Measurements from ENCODE around the gene AMPD2. TPM values are rescaled to one million over a fixed set of nuclear protein-coding genes. Genes with fewer than 3 reads are reported as not detected.

The AMPD2 gene
- total RNA-seq, 5 donors from 2014 or later (not counting 1 experiment from before 2014, with no cell fraction given), result 90.2 to 285 (median 100) TPM

- no peaks in the 10 kb centered on the region for H3K27me3 ChIP-seq (replicated peaks in 1 of 2; ENCODE audit: control insufficient read depth in 2 of 2, extremely low read depth in 1 of 2, insufficient read depth in 2 of 2, low read length in 1 of 2)
- peaks cover 22% of the 10 kb centered on the region for H3K36me3 Mint-ChIP-seq
- H3K4me3 ChIP-seq (ENCODE audit: control insufficient read depth in 1 of 2, extremely low read depth in 1 of 2, low read length in 1 of 2), result peak overlapping the region; percentile 5 to 46
- peak overlapping the region; percentile 90 to 96 for H3K27ac Mint-ChIP-seq
- ATAC-seq (replicated peaks in 1 of 4), result no peak
- no peak for DNase-seq
- peak overlapping the region; percentile 34 to 96 (median 57) for H3K4me3 Mint-ChIP-seq
- ChIA-PET CTCF (interaction anchor here (0.6 to 2.6 kb wide), 3 partner anchors 16 to 133 kb away, joined by 3 to 7 read pairs (median 6); no protein-coding TSS in a partner anchor), POLR2A (interaction anchor here in 1 of 2 donors (1.0 kb wide), 1 partner anchor 32 kb away, joined by 3 read pairs; no protein-coding TSS in a partner anchor)
- peaks cover 24 to 27% of the 10 kb centered on the region in 2 donors for H3K36me3 ChIP-seq (ENCODE audit: control insufficient read depth in 2 of 2, extremely low read depth in 1 of 2, insufficient read depth in 1 of 2, low read length in 1 of 2)
- peaks cover 49 to 69% (median 56%) of the 10 kb centered on the region in 3 donors for H3K4me1 Mint-ChIP-seq
- 64% methylated on average over 9 of the region's 11 CpGs for WGBS (ENCODE audit: insufficient coverage)
- H3K4me1 ChIP-seq (ENCODE audit: control insufficient read depth in 1 of 2, extremely low read depth in 1 of 2, insufficient read depth in 2 of 2, low read length in 2 of 2), result peaks cover 31 to 56% of the 10 kb centered on the region in 2 experiments
- H3K9me3 ChIP-seq, result no peaks in the 10 kb centered on the region
- peak overlapping the region; percentile 55 for H3K27ac ChIP-seq (ENCODE audit: low read length)
- no peaks in the 10 kb centered on the region for H3K9me3 Mint-ChIP-seq
- no peaks in the 10 kb centered on the region for H3K27me3 Mint-ChIP-seq
Measured at GRCh38 chr1:109623601-109624161, 4.0 kb downstream of the AMPD2 start.

GRCh38 chr1:109624201-109625010, 4.8 kb downstream of the AMPD2 start:
- H3K9me3 Mint-ChIP-seq, result no peaks in the 10 kb centered on the region
- Histone ChIP-seq H3K36me3 (ENCODE audit: control insufficient read depth in 2 of 2, extremely low read depth in 1 of 2, insufficient read depth in 1 of 2, low read length in 1 of 2) (peaks cover 29 to 34% of the 10 kb centered on the region in 2 donors), H3K4me1 (ENCODE audit: control insufficient read depth in 1 of 2, extremely low read depth in 1 of 2, insufficient read depth in 2 of 2, low read length in 2 of 2) (peaks cover 26 to 53% of the 10 kb centered on the region in 2 experiments), H3K27ac (ENCODE audit: low read length) (peak overlapping the region; percentile 55), H3K27me3 (replicated peaks in 1 of 2; ENCODE audit: control insufficient read depth in 2 of 2, extremely low read depth in 1 of 2, insufficient read depth in 2 of 2, low read length in 1 of 2) (no peaks in the 10 kb centered on the region), H3K4me3 (ENCODE audit: control insufficient read depth in 1 of 2, extremely low read depth in 1 of 2, low read length in 1 of 2) (peak overlapping the region; percentile 5 to 46), H3K9me3 (no peaks in the 10 kb centered on the region)
- DNase-seq, result peak in 1 of 35 experiments; percentile 23
- CTCF ChIA-PET, result interaction anchor here (0.6 to 2.6 kb wide), 4 partner anchors 14 to 134 kb away, joined by 3 to 7 read pairs (median 4); no protein-coding TSS in a partner anchor
- H3K36me3 Mint-ChIP-seq, result peaks cover 24% of the 10 kb centered on the region
- no peaks in the 10 kb centered on the region for H3K27me3 Mint-ChIP-seq
- WGBS (ENCODE audit: insufficient coverage), result 42% methylated on average over 3 of the region's 17 CpGs
- peak overlapping the region; percentile 82 to 96 for H3K27ac Mint-ChIP-seq
- H3K4me3 Mint-ChIP-seq, result peak overlapping the region in 2 of 3 donors; percentile 24 to 96
- peaks cover 42 to 62% (median 50%) of the 10 kb centered on the region in 3 donors for H3K4me1 Mint-ChIP-seq
- POLR2A ChIA-PET, result interaction anchor here in 1 of 2 donors (1.0 kb wide), 1 partner anchor 33 kb away, joined by 3 read pairs; no protein-coding TSS in a partner anchor
- no peak for ATAC-seq (replicated peaks in 1 of 4)

GRCh38 chr1:109625176-109625575, 5.5 kb downstream of the AMPD2 start:
- Mint-ChIP-seq H3K36me3 (peaks cover 31% of the 10 kb centered on the region), H3K4me3 (peak overlapping the region in 1 of 3 donors; percentile 96), H3K4me1 (peaks cover 38 to 54% (median 47%) of the 10 kb centered on the region in 3 donors), H3K27me3 (no peaks in the 10 kb centered on the region), H3K27ac (peak overlapping the region; percentile 49 to 75), H3K9me3 (no peaks in the 10 kb centered on the region)
- no peaks in the 10 kb centered on the region for H3K9me3 ChIP-seq
- ChIA-PET CTCF (interaction anchor here (0.9 to 2.6 kb wide), 3 partner anchors 13 to 15 kb away, joined by 3 to 7 read pairs (median 6); no protein-coding TSS in a partner anchor), POLR2A (no interaction called here)
- ATAC-seq (replicated peaks in 1 of 4), result no peak
- H3K4me3 ChIP-seq (ENCODE audit: control insufficient read depth in 1 of 2, extremely low read depth in 1 of 2, low read length in 1 of 2), result peak overlapping the region in 1 of 2 donors; percentile 7
- H3K4me1 ChIP-seq (ENCODE audit: control insufficient read depth in 1 of 2, extremely low read depth in 1 of 2, insufficient read depth in 2 of 2, low read length in 2 of 2), result peaks cover 25 to 48% of the 10 kb centered on the region in 2 experiments
- 93% methylated on average over 16 of the region's 16 CpGs for WGBS (ENCODE audit: insufficient coverage)
- H3K27me3 ChIP-seq (replicated peaks in 1 of 2; ENCODE audit: control insufficient read depth in 2 of 2, extremely low read depth in 1 of 2, insufficient read depth in 2 of 2, low read length in 1 of 2), result no peaks in the 10 kb centered on the region
- DNase-seq, result no peak
- H3K36me3 ChIP-seq (ENCODE audit: control insufficient read depth in 2 of 2, extremely low read depth in 1 of 2, insufficient read depth in 1 of 2, low read length in 1 of 2), result peaks cover 31 to 42% of the 10 kb centered on the region in 2 donors
- no peak overlapping the region for H3K27ac ChIP-seq (ENCODE audit: low read length)

- H3K36me3 Mint-ChIP-seq, result peaks cover 31% of the 10 kb centered on the region
- WGBS (ENCODE audit: insufficient coverage), result 99% methylated on average over 16 of the region's 32 CpGs
- H3K27ac ChIP-seq (ENCODE audit: low read length), result no peak overlapping the region
Measured at GRCh38 chr1:109625601-109626560, 6.2 kb downstream of the AMPD2 start.

DNA sequence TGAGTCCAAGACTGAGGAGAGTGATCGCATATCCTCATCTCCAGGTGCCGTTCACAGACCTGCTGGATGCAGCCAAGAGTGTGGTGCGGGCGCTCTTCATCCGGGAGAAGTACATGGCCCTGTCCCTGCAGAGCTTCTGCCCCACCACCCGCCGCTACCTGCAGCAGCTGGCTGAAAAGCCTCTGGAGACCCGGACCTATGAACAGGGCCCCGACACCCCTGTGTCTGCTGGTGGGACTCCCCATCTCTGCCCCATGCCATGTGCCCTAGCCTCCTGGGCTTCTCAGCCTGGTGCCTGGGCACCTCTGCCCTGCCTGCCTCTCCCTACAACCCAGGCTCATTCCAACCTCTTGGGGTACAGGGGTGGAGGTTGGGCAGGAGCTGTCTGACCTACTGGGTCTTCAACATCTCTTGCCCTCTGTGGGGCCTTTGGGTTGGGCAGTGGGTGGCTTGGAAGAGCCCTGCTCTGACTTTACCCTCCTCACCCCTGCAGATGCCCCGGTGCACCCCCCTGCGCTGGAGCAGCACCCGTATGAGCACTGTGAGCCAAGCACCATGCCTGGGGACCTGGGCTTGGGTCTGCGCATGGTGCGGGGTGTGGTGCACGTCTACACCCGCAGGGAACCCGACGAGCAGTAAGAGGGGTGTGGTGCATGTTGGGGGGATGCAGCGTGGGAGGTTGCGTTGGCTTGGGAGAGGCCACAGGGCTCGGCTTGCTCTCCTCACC, 7.2 kb downstream of the AMPD2 start:
- no peak overlapping the region for H3K4me3 Mint-ChIP-seq
- POLR2A ChIA-PET, result no interaction called here
- peaks cover 39 to 55% of the 10 kb centered on the region in 2 donors for H3K36me3 ChIP-seq (ENCODE audit: control insufficient read depth in 2 of 2, extremely low read depth in 1 of 2, insufficient read depth in 1 of 2, low read length in 1 of 2)
- peak overlapping the region in 1 of 2 donors; percentile 15 for H3K27ac Mint-ChIP-seq
- no peaks in the 10 kb centered on the region for H3K27me3 Mint-ChIP-seq
- H3K27ac ChIP-seq (ENCODE audit: low read length), result no peak overlapping the region
- H3K4me3 ChIP-seq (ENCODE audit: control insufficient read depth in 1 of 2, extremely low read depth in 1 of 2, low read length in 1 of 2), result no peak overlapping the region
- peaks cover 38% of the 10 kb centered on the region for H3K36me3 Mint-ChIP-seq
- no peaks in the 10 kb centered on the region for H3K9me3 ChIP-seq
- peaks cover 20 to 34% of the 10 kb centered on the region in 2 experiments for H3K4me1 ChIP-seq (ENCODE audit: control insufficient read depth in 1 of 2, extremely low read depth in 1 of 2, insufficient read depth in 2 of 2, low read length in 2 of 2)
- H3K27me3 ChIP-seq (replicated peaks in 1 of 2; ENCODE audit: control insufficient read depth in 2 of 2, extremely low read depth in 1 of 2, insufficient read depth in 2 of 2, low read length in 1 of 2), result no peaks in the 10 kb centered on the region
- CTCF ChIA-PET, result interaction anchor here in 1 of 2 donors (1.0 to 1.3 kb wide), 3 partner anchors 10 to 85 kb away, joined by 3 to 5 read pairs (median 4); no protein-coding TSS in a partner anchor
- DNase-seq (no peak), ATAC-seq (replicated peaks in 1 of 4) (no peak)
- WGBS (ENCODE audit: insufficient coverage), result over 99% methylated on average over 12 of the region's 21 CpGs
- H3K4me1 Mint-ChIP-seq, result peaks cover 30 to 41% (median 41%) of the 10 kb centered on the region in 3 donors
- no peaks in the 10 kb centered on the region for H3K9me3 Mint-ChIP-seq

More at GRCh38 chr1:109625601-109626560, 6.2 kb downstream of the AMPD2 start:
- ChIA-PET POLR2A (no interaction called here), CTCF (interaction anchor here (1.0 to 2.6 kb wide), 2 partner anchors 14 kb away, joined by 3 to 7 read pairs; no protein-coding TSS in a partner anchor)
- DNase-seq, result no peak
- peak overlapping the region in 1 of 3 donors; percentile 96 for H3K4me3 Mint-ChIP-seq
- peak overlapping the region; percentile 49 to 75 for H3K27ac Mint-ChIP-seq
- no peaks in the 10 kb centered on the region for H3K9me3 ChIP-seq
- H3K27me3 Mint-ChIP-seq, result no peaks in the 10 kb centered on the region
- H3K9me3 Mint-ChIP-seq, result no peaks in the 10 kb centered on the region
- H3K4me1 ChIP-seq (ENCODE audit: control insufficient read depth in 1 of 2, extremely low read depth in 1 of 2, insufficient read depth in 2 of 2, low read length in 2 of 2), result peaks cover 25 to 43% of the 10 kb centered on the region in 2 experiments
- H3K4me3 ChIP-seq (ENCODE audit: control insufficient read depth in 1 of 2, extremely low read depth in 1 of 2, low read length in 1 of 2), result no peak overlapping the region
- peaks cover 34 to 45% of the 10 kb centered on the region in 2 donors for H3K36me3 ChIP-seq (ENCODE audit: control insufficient read depth in 2 of 2, extremely low read depth in 1 of 2, insufficient read depth in 1 of 2, low read length in 1 of 2)
- H3K27me3 ChIP-seq (replicated peaks in 1 of 2; ENCODE audit: control insufficient read depth in 2 of 2, extremely low read depth in 1 of 2, insufficient read depth in 2 of 2, low read length in 1 of 2), result no peaks in the 10 kb centered on the region
- ATAC-seq (replicated peaks in 1 of 4), result no peak
- H3K4me1 Mint-ChIP-seq, result peaks cover 38 to 47% (median 47%) of the 10 kb centered on the region in 3 donors

Measured in T-cell (primary cell).